Erythroblast (primary cell): ENCODE results near the gene CHORDC1.

Source experiments
- GATA1 ChIP-seq: IDR thresholded peaks from 2 replicates; pipeline ENCODE4 v1.6.1; 2011; ENCODE audit warnings: low read depth, mild to moderate bottlenecking, control low read depth, low read length, moderate library complexity
- POLR2A ChIP-seq: IDR thresholded peaks from 2 replicates; pipeline ENCODE4 v1.6.1; 2011; ENCODE audit warnings: mild to moderate bottlenecking, low read length

- TF ChIP-seq GATA1 (no peak), POLR2A (no peak)
Observed at GRCh38 chr11:90171359-90171758, 51.5 kb downstream of the CHORDC1 start.
